ENCODE measurements around the gene HCN3. TPM values are rescaled to one million over a fixed set of nuclear protein-coding genes. Genes with fewer than 3 reads are reported as not detected.

HCN3 gene
- total and polyA plus RNA-seq, 2 of the 8 experiments (the other 6 are each of a cell fraction or from before 2014, with no cell fraction given) = 6.4 to 7.3 TPM

GRCh38 chr1:155253797-155254196 lies 23.5 kb upstream of the HCN3 start:
- DNase-seq (ENCODE audit: low read depth in 1 of 2, low spot score in 2 of 2) = no peak
- Histone ChIP-seq H3K56ac (replicated peaks; ENCODE audit: insufficient read length, low read depth, low read length) (no peak overlapping the region), H2BK15ac (ENCODE audit: low read length) (peak overlapping the region; percentile 20; the same call in 1 of the 2 replicates), H3K36me3 (ENCODE audit: control insufficient read depth in 2 of 4, insufficient read depth in 4 of 4, low read length in 3 of 4) (peaks cover 0 to 4% (median 0%) of the 10 kb centered on the region in 4 experiments; a peak in 2 of 8 replicates), H3K27me3 (replicated peaks in 1 of 4; ENCODE audit: control insufficient read depth in 3 of 4, extremely low read depth in 1 of 4, insufficient read depth in 3 of 4, low read length in 3 of 4) (no peaks in the 10 kb centered on the region), H3K79me2 (ENCODE audit: control insufficient read depth in 1 of 2, insufficient read depth in 2 of 2, low read length in 2 of 2) (0 out of 4 replicates have a peak, but pooled peaks cover 0 to 3% of the 10 kb centered on the region in 2 experiments), H3K4me3 (ENCODE audit: extremely low read depth in 1 of 4, insufficient read depth in 2 of 4, low read depth in 3 of 4, low read length in 4 of 4) (peak overlapping the region in 3 of 4 experiments; percentile 57 to 91 (median 75); a peak in 3 of 8 replicates), H4K91ac (replicated peaks; ENCODE audit: insufficient read length, low read length) (no peak overlapping the region), H3K9ac (replicated peaks in 1 of 4; ENCODE audit: extremely low read depth in 1 of 4, low read depth in 3 of 4, low read length in 3 of 4) (no peak overlapping the region; a peak in 1 of 7 replicates), H3K4ac (replicated peaks; ENCODE audit: insufficient read length, low read depth, low read length) (no peak overlapping the region), H2BK12ac (ENCODE audit: low read depth, low read length) (no peak overlapping the region), H2AK5ac (ENCODE audit: low read depth, low read length) (peak overlapping the region; percentile 90; the same call in 1 of the 2 replicates), H2BK20ac (ENCODE audit: low read length) (no peak overlapping the region), H4K5ac (ENCODE audit: insufficient read length, low read depth, low read length) (no peak overlapping the region), H2AFZ (ENCODE audit: low read length) (no peak overlapping the region), H3K9me3 (ENCODE audit: insufficient read depth in 2 of 2, low read depth in 1 of 2, low read length in 1 of 2) (no peaks in the 10 kb centered on the region), H3K23me2 (ENCODE audit: low read depth, low read length) (peaks cover 12% of the 10 kb centered on the region; the same call in 1 of the 2 replicates), H4K20me1 (replicated peaks in 1 of 2; ENCODE audit: control insufficient read depth in 1 of 2, insufficient read depth in 2 of 2, low read length in 2 of 2) (peaks cover 0 to 6% of the 10 kb centered on the region in 2 experiments), H3K4me2 (ENCODE audit: insufficient read depth in 1 of 2, low read depth in 2 of 2, low read length in 2 of 2) (peak overlapping the region; percentile 79 to 88), H3K14ac (ENCODE audit: insufficient read length) (no peak overlapping the region), H4K8ac (ENCODE audit: extremely low read depth, insufficient read depth, low read length) (no peak overlapping the region), H3K27ac (ENCODE audit: low read depth, low read length) (no peak overlapping the region), H3K79me1 (ENCODE audit: low read depth, low read length) (no peaks in the 10 kb centered on the region), H2BK5ac (ENCODE audit: low read depth, low read length) (no peak overlapping the region), H3K18ac (ENCODE audit: extremely low read depth, low read length) (no peak overlapping the region), H3K23ac (ENCODE audit: insufficient read length) (no peak overlapping the region), H3K4me1 (replicated peaks in 1 of 4; ENCODE audit: control insufficient read depth in 3 of 4, insufficient read depth in 4 of 4, low read length in 3 of 4) (peaks cover 0 to 26% (median 16%) of the 10 kb centered on the region in 4 experiments; a peak in 6 of 7 replicates), H2BK120ac (replicated peaks; ENCODE audit: low read depth, low read length) (no peak overlapping the region)
- FAIRE-seq = no peak
- WGBS, 2 experiments (ENCODE audit: extremely low coverage in 1 of 2, insufficient coverage in 1 of 2, insufficient read length in 1 of 2, insufficient replicate concordance in 2 of 2, low coverage in 1 of 2, low lambda C conversion rate in 2 of 2, missing lambda C conversion rate in 1 of 2) = 96% methylated on average over 5 of the region's 5 CpGs; no CpG with 5 or more reads in 1 of the 2 experiments
- POLR2A ChIA-PET (ENCODE audit: partially characterized antibody) = interaction anchor here (0.9 to 7.1 kb wide), 2 partner anchors 7 to 14 kb away, joined by 3 to 48 read pairs; partner anchors contain the start of gene SCAMP3
- no peak for TF ChIP-seq JUN (IDR thresholded peaks at IDR 0.05; ENCODE audit: low read depth, low read length)
- no peak for TF ChIP-seq SP4 (IDR thresholded peaks at IDR 0.05; ENCODE audit: low read length)
- TF ChIP-seq TBP (IDR thresholded peaks at IDR 0.05; ENCODE audit: low read depth, low read length) = no peak
- TF ChIP-seq RBBP5 (IDR thresholded peaks at IDR 0.05; ENCODE audit: borderline replicate concordance, low read depth, low read length) = no peak
- no peak for TF ChIP-seq SAP30 (IDR thresholded peaks at IDR 0.05; ENCODE audit: insufficient read depth, insufficient replicate concordance, low read length)
- TF ChIP-seq JUND (IDR thresholded peaks at IDR 0.05; ENCODE audit: low read length) = no peak
- TF ChIP-seq YY1 (IDR thresholded peaks at IDR 0.05; ENCODE audit: low read depth, low read length) = no peak
- no peak for TF ChIP-seq TCF12 (IDR thresholded peaks at IDR 0.05; ENCODE audit: low read depth, low read length)
- no peak for TF ChIP-seq CBX8 (IDR thresholded peaks at IDR 0.05; ENCODE audit: borderline replicate concordance, low read depth, low read length)
- no peak for TF ChIP-seq POLR2A (IDR thresholded peaks at IDR 0.05; ENCODE audit: control extremely low read depth in 1 of 2, low read depth in 2 of 2, low read length in 2 of 2)
- TF ChIP-seq EP300 (IDR thresholded peaks at IDR 0.05; ENCODE audit: borderline replicate concordance in 1 of 2, low read depth in 2 of 2, low read length in 2 of 2) = no peak
- TF ChIP-seq GTF2F1 (IDR thresholded peaks at IDR 0.05; ENCODE audit: borderline replicate concordance, low read depth, low read length) = no peak
- no peak for TF ChIP-seq BACH1 (IDR thresholded peaks at IDR 0.05; ENCODE audit: low read length)
- TF ChIP-seq TEAD4 (IDR thresholded peaks at IDR 0.05; ENCODE audit: low read depth, low read length) = no peak
- CTCF ChIA-PET (ENCODE audit: partially characterized antibody) = interaction anchor here (4.9 to 15.2 kb wide), 2 partner anchors 52 to 69 kb away, joined by 103 to 227 read pairs; partner anchors contain the start of genes FDPS and RUSC1

Measured in H1 (cell line).